GM19395 (cell line): ENCODE results near the gene DHX32.

ENCODE experiments used
- ATAC-seq: cut with Tn5 transposase; IDR thresholded peaks from one replicate; pipeline ENCODE4 v1.9.1; 2021; ENCODE audit warnings: mild to moderate bottlenecking, moderate library complexity; ENCODE audit not compliant: unreplicated experiment

DHX32 gene

GRCh38 chr10:125816548-125816947 is 64.5 kb downstream of the DHX32 start:
- ATAC-seq = no peak

DNA sequence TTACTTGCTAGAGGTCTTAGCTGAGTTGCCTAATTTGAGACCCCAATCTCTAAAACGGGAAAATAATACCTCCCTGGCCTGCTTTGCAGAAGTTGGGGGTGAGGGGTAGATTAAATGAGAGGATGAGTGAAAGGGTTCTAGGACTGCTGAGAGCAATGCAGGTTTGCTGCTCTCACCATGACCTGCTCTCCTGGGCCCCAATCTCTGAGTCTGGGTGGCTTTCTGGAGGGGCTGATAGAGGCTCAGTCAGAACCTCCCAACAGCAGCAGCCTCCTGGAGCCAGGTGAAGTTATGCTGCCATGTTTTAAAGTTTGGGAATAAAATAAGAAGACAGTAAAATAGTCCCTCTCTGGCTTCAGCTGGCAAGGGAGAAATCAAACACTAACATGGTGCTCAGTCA is 65.3 kb downstream of the DHX32 start:
- ATAC-seq = no peak

- ATAC-seq = no peak
These were observed 68.9 kb downstream of the DHX32 start for GRCh38 chr10:125812128-125812750.

DNA sequence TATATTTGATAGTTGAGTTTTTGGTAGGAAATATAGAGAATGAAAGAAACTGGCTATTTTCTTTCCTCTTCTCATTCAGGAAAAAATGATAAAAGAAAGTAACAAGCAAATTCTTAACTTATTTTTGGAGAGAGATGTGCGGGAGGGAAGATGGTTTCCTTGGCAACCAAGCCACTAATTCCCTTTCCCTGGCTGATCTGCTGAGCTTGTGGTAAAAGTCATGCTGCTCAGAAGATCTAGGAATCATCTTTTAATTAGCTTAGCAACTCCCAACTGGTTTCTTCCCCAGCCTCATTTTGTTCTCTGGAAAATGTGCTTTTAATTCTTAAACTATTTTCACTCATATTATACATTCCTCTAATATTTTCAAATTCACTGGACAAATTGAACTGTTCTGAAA is 69.8 kb downstream of the DHX32 start:
- no peak for ATAC-seq

- ATAC-seq = no peak
These were observed 73.0 kb downstream of the DHX32 start for GRCh38 chr10:125808047-125808446.

DNA sequence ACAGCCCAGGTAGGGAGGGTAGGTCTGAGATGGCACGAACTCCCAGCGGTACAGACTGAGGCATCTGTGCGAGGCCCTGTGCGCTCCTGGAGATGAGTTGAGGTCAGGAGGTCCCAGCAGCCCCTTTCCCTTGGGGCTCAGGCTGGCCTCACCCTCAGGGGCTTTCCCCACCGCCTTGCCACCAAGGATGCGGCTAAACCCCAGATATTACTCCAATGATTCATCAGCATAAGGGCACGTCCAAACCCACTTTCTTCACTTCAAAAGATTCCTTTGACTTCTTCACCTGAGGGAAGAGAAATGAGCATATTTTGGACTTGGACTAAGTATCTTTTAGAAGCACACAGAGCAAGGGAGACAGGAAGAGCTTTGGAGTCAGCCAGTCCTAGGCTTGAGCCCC is 78.4 kb downstream of the DHX32 start:
- no peak for ATAC-seq

DNA sequence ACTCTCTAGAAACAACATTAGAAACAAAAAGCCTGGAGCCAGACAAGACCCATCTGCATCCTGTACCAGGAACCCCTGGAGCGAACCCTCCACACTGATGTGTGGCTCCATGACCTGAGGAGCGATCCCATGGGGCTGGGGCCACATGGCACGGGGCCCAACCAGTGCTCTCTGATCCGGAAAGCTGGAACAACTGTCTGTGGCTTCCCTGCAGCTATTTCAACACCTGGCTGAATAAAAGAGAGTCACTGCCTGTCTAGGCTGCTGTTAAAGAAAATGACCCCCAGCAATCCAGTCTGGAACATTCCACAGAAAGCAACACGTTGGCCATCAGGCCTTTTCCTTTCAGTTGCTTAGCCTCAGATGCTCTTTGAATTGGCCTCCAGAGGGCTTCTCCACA is 79.0 kb downstream of the DHX32 start:
- no peak for ATAC-seq

- ATAC-seq = no peak
These were observed 79.5 kb downstream of the DHX32 start for GRCh38 chr10:125801574-125801973.

- no peak for ATAC-seq
These were observed 81.5 kb downstream of the DHX32 start for GRCh38 chr10:125799451-125800182.

- no peak for ATAC-seq
These were observed 83.0 kb downstream of the DHX32 start for GRCh38 chr10:125797994-125798662.

- ATAC-seq = no peak
These were observed 83.7 kb downstream of the DHX32 start for GRCh38 chr10:125797424-125797823.

DNA sequence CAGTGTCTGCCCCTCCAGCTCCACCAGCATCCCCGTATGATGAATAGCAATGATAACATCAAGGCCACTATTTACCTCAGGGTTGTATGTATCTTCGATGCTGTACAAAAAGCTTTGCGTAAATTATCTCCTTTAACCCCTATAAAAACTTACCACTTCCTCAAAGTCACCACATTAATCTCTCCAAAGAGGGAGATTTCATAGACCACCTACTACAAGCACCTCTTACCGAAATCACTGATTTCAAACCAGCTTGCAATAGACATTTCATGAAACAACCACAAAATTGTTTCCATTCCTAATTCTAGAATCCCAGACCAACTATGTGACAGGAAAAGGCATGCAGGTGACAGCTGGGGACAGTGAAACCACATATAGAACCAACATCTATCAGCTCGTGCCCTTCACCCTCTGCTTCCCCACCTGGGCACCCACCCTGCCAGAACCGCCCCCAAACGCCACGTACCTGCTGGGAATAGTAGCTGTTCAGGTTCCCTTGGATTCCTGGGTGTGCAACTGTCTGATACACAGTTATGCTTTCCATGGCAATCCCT is 85.4 kb downstream of the DHX32 start:
- ATAC-seq = no peak

DNA sequence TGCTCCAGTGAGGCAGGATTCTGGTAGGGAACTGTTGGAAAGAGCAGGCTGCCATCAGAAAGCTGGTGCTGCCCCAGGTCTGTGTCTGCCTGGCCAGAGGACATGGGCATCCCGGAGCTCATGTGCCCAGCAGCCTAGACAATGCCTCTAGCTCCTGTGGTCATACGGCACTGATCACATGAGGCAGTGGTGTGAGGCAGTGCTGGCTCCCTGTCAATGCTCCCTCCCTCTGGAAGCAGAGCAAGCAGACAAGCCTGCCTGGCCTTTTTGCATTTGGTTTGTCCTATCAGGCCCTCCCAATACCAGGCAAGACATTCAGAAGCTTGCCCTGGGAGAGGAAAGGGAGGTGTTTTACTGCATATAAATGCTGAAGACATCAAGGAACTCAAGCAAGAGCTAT is 86.0 kb downstream of the DHX32 start:
- no peak for ATAC-seq

DNA sequence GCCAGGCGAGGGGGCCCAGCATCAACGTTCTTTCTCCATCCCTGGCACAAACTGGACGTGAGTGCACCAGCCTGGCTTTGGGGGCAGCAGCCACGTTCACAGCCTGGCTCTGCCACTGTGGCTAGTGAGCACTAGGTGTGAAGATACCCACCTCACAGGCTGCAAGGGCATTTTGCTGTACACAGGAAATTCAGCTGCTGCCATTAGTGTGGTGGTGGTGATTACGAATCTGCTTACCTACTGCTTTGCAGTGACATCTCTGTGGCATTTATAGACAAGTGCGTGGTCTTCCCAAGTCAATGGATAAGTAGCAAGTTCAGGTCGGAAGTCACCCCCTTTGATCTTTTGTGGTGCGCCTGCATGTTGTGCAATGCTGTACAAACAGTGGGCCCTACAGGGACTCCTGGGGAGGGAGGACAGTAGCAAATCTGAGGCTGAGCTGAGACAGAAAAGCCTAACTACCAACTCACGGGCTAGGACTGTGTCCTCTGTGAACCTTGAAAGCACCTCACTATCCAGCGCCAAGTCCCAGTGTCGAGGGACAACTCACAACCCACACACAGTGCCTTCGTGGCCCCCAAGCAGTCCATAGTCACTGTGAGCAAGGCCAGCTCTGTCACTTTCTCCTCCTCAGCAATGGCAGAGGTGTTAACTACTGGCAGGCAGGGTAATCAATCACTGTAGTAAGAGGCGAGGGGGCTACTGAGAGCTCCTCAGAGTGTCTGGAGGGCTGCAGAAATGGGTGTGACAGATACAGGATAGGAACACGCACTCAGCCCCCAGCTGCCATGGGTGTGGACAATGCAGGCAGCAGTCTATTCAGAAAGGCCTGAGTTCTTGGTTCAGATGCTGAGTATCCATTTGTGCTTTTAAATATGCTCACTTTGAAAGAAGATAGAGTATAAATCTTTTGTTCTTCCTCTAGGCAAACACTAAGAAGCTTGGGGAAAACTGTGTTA is 88.5 kb downstream of the DHX32 start:
- no peak for ATAC-seq

DNA sequence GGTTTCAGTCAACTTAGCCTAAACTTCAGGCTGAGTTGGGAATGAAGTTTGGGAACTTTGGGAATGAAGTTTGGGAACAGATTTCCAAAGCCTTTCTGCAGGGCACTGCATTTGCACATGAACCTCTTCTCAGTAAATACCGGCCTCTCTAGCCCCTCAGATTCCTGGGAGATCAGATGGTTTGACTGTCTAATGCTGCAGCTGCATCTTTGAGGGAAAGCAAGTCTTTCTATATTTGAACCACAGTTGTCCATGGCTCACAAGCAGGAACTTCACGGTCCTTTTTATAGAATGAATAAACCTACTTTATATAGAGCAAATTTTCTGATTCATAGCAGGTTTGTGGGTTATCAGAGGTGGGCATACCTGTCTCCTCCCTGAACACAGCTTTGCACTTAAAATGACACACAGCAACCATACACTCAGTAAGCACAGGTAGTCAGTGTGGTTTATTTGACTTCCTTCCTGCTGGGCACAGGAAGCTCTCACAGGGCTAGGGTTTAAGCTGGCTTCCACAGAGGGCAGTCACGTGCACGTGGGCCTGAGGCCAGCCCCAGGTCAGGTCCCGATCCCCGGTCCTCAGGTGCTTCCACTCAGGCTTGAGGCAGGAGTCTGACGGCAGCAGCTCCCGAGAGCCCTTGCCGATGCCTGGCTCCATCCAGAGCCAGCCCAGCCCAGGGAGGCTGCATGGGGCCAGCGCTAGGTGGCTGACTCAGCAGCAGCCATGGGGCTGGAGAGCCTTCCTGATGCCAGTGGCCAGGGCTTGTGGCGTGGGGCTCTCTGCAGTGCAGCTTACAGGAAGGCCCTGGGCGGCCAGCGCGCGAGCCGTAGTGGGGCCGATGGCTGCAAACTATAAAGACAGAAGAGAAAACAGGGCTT is 92.7 kb downstream of the DHX32 start:
- no peak for ATAC-seq
